Neural progenitor cell (in vitro differentiated cells): ENCODE data around the gene NBAS. TPM values are rescaled to one million over a fixed set of nuclear protein-coding genes. Genes with fewer than 3 reads are reported as not detected.
"Not testable (repeated sequence)": the region's sequence is repeated elsewhere in the genome, so short reads cannot be mapped to it uniquely, and the experiment has no call there.

Experiments used
- DNase-seq: peaks from one replicate; pipeline ENCODE4 v3.0.0-alpha.2; 2016; ENCODE audit warnings: low spot score
- H2AFZ ChIP-seq: fragments of 200-600 bp; sonication (generic); replicated peaks from 2 replicates; pipeline ENCODE4 v1.6.1; 2016; ENCODE audit warnings: antibody characterized with exemption
- H3F3A ChIP-seq: fragments of 200-600 bp; sonication (generic); 2 replicates; pipeline ENCODE4 v1.6.1; 2016; ENCODE audit warnings: antibody characterized with exemption, low read depth
- H3K27ac ChIP-seq: fragments of 200-600 bp; sonication (generic); 2 replicates; pipeline ENCODE4 v1.5.1; 2016; ENCODE audit warnings: mild to moderate bottlenecking
- H3K27me3 ChIP-seq: fragments of 200-600 bp; sonication (generic); 2 replicates; pipeline ENCODE4 v1.6.1; 2016; ENCODE audit warnings: mild to moderate bottlenecking, moderate library complexity
- H3K36me3 ChIP-seq: fragments of 200-600 bp; sonication (generic); 2 replicates; pipeline ENCODE4 v1.5.1; 2016
- H3K4me1 ChIP-seq: fragments of 200-600 bp; sonication (generic); 2 replicates; pipeline ENCODE4 v1.6.1; 2016; ENCODE audit warnings: mixed run types
- H3K4me2 ChIP-seq: fragments of 200-600 bp; sonication (generic); 2 replicates; pipeline ENCODE4 v1.6.1; 2016
- H3K4me3 ChIP-seq: fragments of 200-600 bp; sonication (generic); 2 replicates; pipeline ENCODE4 v1.5.1; 2016
- H3K79me2 ChIP-seq: fragments of 200-600 bp; sonication (generic); 2 replicates; pipeline ENCODE4 v1.6.1; 2016; ENCODE audit warnings: low read depth
- H3K9ac ChIP-seq: fragments of 200-600 bp; sonication (generic); 2 replicates; pipeline ENCODE4 v1.6.1; 2016
- H3K9me3 ChIP-seq: fragments of 200-600 bp; sonication (generic); 2 replicates; pipeline ENCODE4 v1.5.1; 2016; ENCODE audit warnings: low read depth
- H4K20me1 ChIP-seq: fragments of 200-600 bp; sonication (generic); 2 replicates; pipeline ENCODE4 v1.6.1; 2016; ENCODE audit warnings: low read depth
- H3K27ac Mint-ChIP-seq: 3 replicates; pipeline ENCODE4 v1.8.0; 2021; ENCODE audit warnings: mixed read lengths
- H3K27me3 Mint-ChIP-seq: 2 replicates; pipeline ENCODE4 v1.8.0; 2022; ENCODE audit warnings: low read depth, mild to moderate bottlenecking, inconsistent platforms, moderate library complexity, mixed read lengths; ENCODE audit not compliant: insufficient read depth
- H3K36me3 Mint-ChIP-seq: 3 replicates; pipeline ENCODE4 v1.8.0; 2021; ENCODE audit warnings: mixed read lengths
- H3K4me1 Mint-ChIP-seq: 3 replicates; pipeline ENCODE4 v1.8.0; 2021; ENCODE audit warnings: mixed read lengths
- H3K4me3 Mint-ChIP-seq: 3 replicates; pipeline ENCODE4 v1.8.0; 2021; ENCODE audit warnings: mild to moderate bottlenecking, moderate library complexity, mixed read lengths
- H3K9me3 Mint-ChIP-seq: 3 replicates; pipeline ENCODE4 v1.8.0; 2020; ENCODE audit warnings: mixed read lengths
- CTCF ChIP-seq: fragments of 200-600 bp; sonication (generic); IDR thresholded peaks from 2 replicates; pipeline ENCODE4 v1.5.1; 2017; ENCODE audit warnings: antibody characterized with exemption, mild to moderate bottlenecking
- EZH2 ChIP-seq: fragments of 200-600 bp; sonication (generic); IDR thresholded peaks from 2 replicates; pipeline ENCODE4 v1.6.1; 2017; ENCODE audit warnings: antibody characterized with exemption, mild to moderate bottlenecking, moderate library complexity
- EZH2phosphoT487 ChIP-seq: fragments of 200-600 bp; sonication (generic); IDR thresholded peaks from 2 replicates; pipeline ENCODE4 v1.6.1; 2017; ENCODE audit warnings: antibody characterized with exemption
- total RNA-seq: library from RNA; depleted of rRNA; stranded (reverse); fragments of >200 nt; gene quantifications from 2 replicates; pipeline ENCODE4 v1.2.3, GENCODE V29; 2015; ENCODE audit warnings: low replicate concordance

Gene NBAS
- total RNA-seq, 1 donor from 2014 or later = 58.0 TPM

GRCh38 chr2:15323227-15323626 is 237.9 kb downstream of the NBAS start:
- Histone ChIP-seq H3F3A (no peaks in the 10 kb centered on the region), H3K4me2 (no peak overlapping the region), H3K79me2 (no peaks in the 10 kb centered on the region), H3K4me3 (no peak overlapping the region), H3K9ac (no peak overlapping the region), H3K27me3 (no peaks in the 10 kb centered on the region), H2AFZ (no peak overlapping the region), H3K27ac (no peak overlapping the region), H3K9me3 (no peaks in the 10 kb centered on the region), H3K36me3 (no peaks in the 10 kb centered on the region), H3K4me1 (no peaks in the 10 kb centered on the region), H4K20me1 (no peaks in the 10 kb centered on the region)
- Mint-ChIP-seq H3K4me3 (no peak overlapping the region), H3K27me3 (no peaks in the 10 kb centered on the region), H3K4me1 (no peaks in the 10 kb centered on the region), H3K9me3 (peaks cover 18% of the 10 kb centered on the region), H3K36me3 (peaks cover 25% of the 10 kb centered on the region), H3K27ac (no peak overlapping the region)
- TF ChIP-seq CTCF (no peak), EZH2phosphoT487 (no peak), EZH2 (no peak)
- DNase-seq = no peak

- H3K27me3 ChIP-seq, H3K27ac Mint-ChIP-seq, H3K4me1 Mint-ChIP-seq, H3K9me3 ChIP-seq, H3K4me3 ChIP-seq, H3K9ac ChIP-seq, H3K79me2 ChIP-seq, H3K36me3 ChIP-seq, H3K4me3 Mint-ChIP-seq, H4K20me1 ChIP-seq, H3K4me1 ChIP-seq, H3K27me3 Mint-ChIP-seq, H2AFZ ChIP-seq, H3F3A ChIP-seq, H3K4me2 ChIP-seq, H3K27ac ChIP-seq, DNase-seq: not testable (repeated sequence)
- Mint-ChIP-seq H3K9me3 (peaks cover 24% of the 10 kb centered on the region), H3K36me3 (peaks cover 37% of the 10 kb centered on the region)
Observed at GRCh38 chr2:15321481-15321880, 239.7 kb downstream of the NBAS start.

- no peaks in the 10 kb centered on the region for H3F3A ChIP-seq
- H3K9ac ChIP-seq = no peak overlapping the region
- no peaks in the 10 kb centered on the region for H3K27me3 ChIP-seq
- H3K9me3 ChIP-seq = no peaks in the 10 kb centered on the region
- H2AFZ ChIP-seq = no peak overlapping the region
- peaks cover 24% of the 10 kb centered on the region for H3K9me3 Mint-ChIP-seq
- no peaks in the 10 kb centered on the region for H3K4me1 Mint-ChIP-seq
- H3K27ac ChIP-seq = no peak overlapping the region
- H3K36me3 ChIP-seq = no peaks in the 10 kb centered on the region
- no peaks in the 10 kb centered on the region for H3K79me2 ChIP-seq
- H3K36me3 Mint-ChIP-seq = peaks cover 42% of the 10 kb centered on the region
- H3K4me1 ChIP-seq = no peaks in the 10 kb centered on the region
- H3K4me2 ChIP-seq = no peak overlapping the region
- no peaks in the 10 kb centered on the region for H4K20me1 ChIP-seq
- no peaks in the 10 kb centered on the region for H3K27me3 Mint-ChIP-seq
- peak; percentile 19 for DNase-seq
- no peak for TF ChIP-seq CTCF
- TF ChIP-seq EZH2 = no peak
- TF ChIP-seq EZH2phosphoT487 = no peak
- H3K27ac Mint-ChIP-seq = no peak overlapping the region
- H3K4me3 Mint-ChIP-seq = no peak overlapping the region
- H3K4me3 ChIP-seq = no peak overlapping the region
Observed at GRCh38 chr2:15316370-15316814, 244.7 kb downstream of the NBAS start.

- H3K27me3 Mint-ChIP-seq = no peaks in the 10 kb centered on the region
- Histone ChIP-seq H4K20me1 (no peaks in the 10 kb centered on the region), H3K79me2 (no peaks in the 10 kb centered on the region), H3K4me2 (no peak overlapping the region), H3K27me3 (no peaks in the 10 kb centered on the region), H3K27ac (no peak overlapping the region), H3K36me3 (no peaks in the 10 kb centered on the region), H3K4me3 (no peak overlapping the region), H2AFZ (no peak overlapping the region), H3K9me3 (no peaks in the 10 kb centered on the region), H3F3A (no peaks in the 10 kb centered on the region), H3K4me1 (no peaks in the 10 kb centered on the region), H3K9ac (no peak overlapping the region)
- H3K9me3 Mint-ChIP-seq = peaks cover 23% of the 10 kb centered on the region
- no peak overlapping the region for H3K27ac Mint-ChIP-seq
- no peak overlapping the region for H3K4me3 Mint-ChIP-seq
- no peak for TF ChIP-seq EZH2
- no peak for TF ChIP-seq EZH2phosphoT487
- no peak for TF ChIP-seq CTCF
- H3K36me3 Mint-ChIP-seq = peaks cover 38% of the 10 kb centered on the region
- no peak for DNase-seq
- H3K4me1 Mint-ChIP-seq = no peaks in the 10 kb centered on the region
Observed at GRCh38 chr2:15315411-15315810, 245.7 kb downstream of the NBAS start.
